Measurements from ENCODE around the gene DEAF1.

DNA sequence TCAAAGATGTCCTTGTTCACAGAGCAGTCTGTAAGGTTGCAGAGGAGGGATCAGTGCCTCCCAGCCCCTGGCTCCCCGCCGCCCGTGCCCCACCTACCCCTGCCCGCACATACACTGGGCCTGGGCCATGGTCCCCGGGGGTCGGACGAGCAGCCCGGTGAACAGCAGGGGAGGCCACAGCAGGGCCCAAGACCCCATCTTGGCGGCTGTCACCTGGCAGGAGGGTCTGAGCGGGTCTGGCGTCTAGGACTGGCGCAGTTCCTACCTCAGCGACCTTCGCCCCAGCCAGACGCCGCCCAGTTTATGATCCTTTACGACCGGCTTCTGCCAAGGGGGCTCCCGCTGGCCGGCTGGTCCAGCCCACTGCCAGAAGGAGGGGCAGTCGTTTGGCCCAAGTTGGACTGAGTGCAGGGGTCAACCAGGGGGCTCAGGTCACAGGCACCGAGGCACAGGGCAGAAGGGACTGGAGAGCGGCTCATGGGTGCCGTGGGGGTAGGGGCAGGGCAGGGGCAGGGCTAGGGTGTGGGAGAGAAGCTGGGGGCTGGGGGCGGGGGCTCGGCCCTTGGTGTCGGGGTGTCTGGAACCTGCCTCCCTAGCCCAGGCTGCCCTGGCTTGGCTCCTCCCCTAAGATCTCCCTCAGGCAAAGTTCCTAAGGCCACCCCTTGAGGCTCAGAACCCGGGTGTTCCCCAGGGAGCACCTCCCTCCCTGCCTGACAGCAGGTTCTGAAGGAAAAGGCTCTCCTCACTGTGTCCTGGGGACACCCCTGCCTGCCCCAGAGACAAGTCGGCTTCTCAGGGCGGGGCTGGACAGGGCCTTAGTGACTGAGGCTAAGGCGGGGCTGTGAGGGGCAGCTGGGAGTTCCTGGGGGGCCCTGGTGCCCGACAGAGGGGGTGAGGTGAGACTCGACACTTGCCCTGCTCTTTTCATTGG lies 70.1 kb downstream of the DEAF1 start, which contains the start of gene CDHR5:
- TF ChIP-seq EZH2 (IDR thresholded peaks at IDR 0.05; ENCODE audit: low read length), result no peak
- TF ChIP-seq, protein P1, sequence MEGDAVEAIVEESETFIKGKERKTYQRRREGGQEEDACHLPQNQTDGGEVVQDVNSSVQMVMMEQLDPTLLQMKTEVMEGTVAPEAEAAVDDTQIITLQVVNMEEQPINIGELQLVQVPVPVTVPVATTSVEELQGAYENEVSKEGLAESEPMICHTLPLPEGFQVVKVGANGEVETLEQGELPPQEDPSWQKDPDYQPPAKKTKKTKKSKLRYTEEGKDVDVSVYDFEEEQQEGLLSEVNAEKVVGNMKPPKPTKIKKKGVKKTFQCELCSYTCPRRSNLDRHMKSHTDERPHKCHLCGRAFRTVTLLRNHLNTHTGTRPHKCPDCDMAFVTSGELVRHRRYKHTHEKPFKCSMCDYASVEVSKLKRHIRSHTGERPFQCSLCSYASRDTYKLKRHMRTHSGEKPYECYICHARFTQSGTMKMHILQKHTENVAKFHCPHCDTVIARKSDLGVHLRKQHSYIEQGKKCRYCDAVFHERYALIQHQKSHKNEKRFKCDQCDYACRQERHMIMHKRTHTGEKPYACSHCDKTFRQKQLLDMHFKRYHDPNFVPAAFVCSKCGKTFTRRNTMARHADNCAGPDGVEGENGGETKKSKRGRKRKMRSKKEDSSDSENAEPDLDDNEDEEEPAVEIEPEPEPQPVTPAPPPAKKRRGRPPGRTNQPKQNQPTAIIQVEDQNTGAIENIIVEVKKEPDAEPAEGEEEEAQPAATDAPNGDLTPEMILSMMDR (optimal IDR thresholded peaks at IDR 0.05 in 1 of 3, IDR thresholded peaks at IDR 0.05 in 1 of 3, conservative IDR thresholded peaks at IDR 0.05 in 1 of 3; ENCODE audit: extremely low read depth in 1 of 3, insufficient read depth in 2 of 3, low read length in 3 of 3), result no peak

Measured in keratinocyte (primary cell).